ENCODE data around the gene AAK1.

- TF ChIP-seq POLR2A (IDR thresholded peaks at IDR 0.05): no peak
- TF ChIP-seq, protein P1, sequence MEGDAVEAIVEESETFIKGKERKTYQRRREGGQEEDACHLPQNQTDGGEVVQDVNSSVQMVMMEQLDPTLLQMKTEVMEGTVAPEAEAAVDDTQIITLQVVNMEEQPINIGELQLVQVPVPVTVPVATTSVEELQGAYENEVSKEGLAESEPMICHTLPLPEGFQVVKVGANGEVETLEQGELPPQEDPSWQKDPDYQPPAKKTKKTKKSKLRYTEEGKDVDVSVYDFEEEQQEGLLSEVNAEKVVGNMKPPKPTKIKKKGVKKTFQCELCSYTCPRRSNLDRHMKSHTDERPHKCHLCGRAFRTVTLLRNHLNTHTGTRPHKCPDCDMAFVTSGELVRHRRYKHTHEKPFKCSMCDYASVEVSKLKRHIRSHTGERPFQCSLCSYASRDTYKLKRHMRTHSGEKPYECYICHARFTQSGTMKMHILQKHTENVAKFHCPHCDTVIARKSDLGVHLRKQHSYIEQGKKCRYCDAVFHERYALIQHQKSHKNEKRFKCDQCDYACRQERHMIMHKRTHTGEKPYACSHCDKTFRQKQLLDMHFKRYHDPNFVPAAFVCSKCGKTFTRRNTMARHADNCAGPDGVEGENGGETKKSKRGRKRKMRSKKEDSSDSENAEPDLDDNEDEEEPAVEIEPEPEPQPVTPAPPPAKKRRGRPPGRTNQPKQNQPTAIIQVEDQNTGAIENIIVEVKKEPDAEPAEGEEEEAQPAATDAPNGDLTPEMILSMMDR (IDR thresholded peaks at IDR 0.05): no peak
Observed at GRCh38 chr2:69416147-69416546, 227.4 kb downstream of the AAK1 start.
